Testis (tissue), 3 donors: Measurements from ENCODE around the gene HOXC12. TPM values are rescaled to one million over a fixed set of nuclear protein-coding genes. Genes with fewer than 3 reads are reported as not detected.

ENCODE experiments used
- DNase-seq: peaks from one replicate; pipeline ENCODE4 v3.0.0-alpha.2; 2019
- H3K27ac ChIP-seq, 2 donors: fragments of 200-600 bp; sonication (generic); one replicate each; pipeline ENCODE4 v1.5.1; 2019
- H3K27me3 ChIP-seq: fragments of 200-600 bp; sonication (generic); one replicate; pipeline ENCODE4 v1.5.1; 2019
- H3K36me3 ChIP-seq: fragments of 200-600 bp; sonication (generic); one replicate; pipeline ENCODE4 v1.5.1; 2017; ENCODE audit warnings: low read depth; ENCODE audit errors: missing control alignments
- H3K4me1 ChIP-seq: fragments of 200-600 bp; sonication (generic); one replicate; pipeline ENCODE4 v1.5.1; 2019
- H3K4me3 ChIP-seq, 2 donors: fragments of 200-600 bp; sonication (generic); one replicate each; pipeline ENCODE4 v1.5.1; 2017 to 2019
- H3K9me3 ChIP-seq: fragments of 200-600 bp; sonication (generic); one replicate; pipeline ENCODE4 v1.5.1; 2017
- POLR2A ChIP-seq: fragments of 450-650 bp; IDR thresholded peaks from one replicate; pipeline ENCODE4 v1.6.1; 2017; ENCODE audit warnings: antibody characterized with exemption, mild to moderate bottlenecking, moderate library complexity
- WGBS, 2 donors: methylation state at CpG; one replicate each; pipeline ENCODE4 v1.1.5; 2018; 5-methylcytosine and 5-hydroxymethylcytosine counted together
- intact Hi-C: fragments of 100-400 bp; cut with DNase I; formaldehyde crosslinking; loops from one replicate; pipeline ENCODE4 v1.15.1; 2023; ENCODE audit warnings: low total_unique reads
- polyA plus RNA-seq: library from polyadenylated mRNA; stranded (reverse); fragments of 350-450 nt; fragmentation: Illumina TruSeq; extraction: RNeasy Lipid Tissue Mini Kit (QIAGEN cat#74804); gene quantifications from one replicate; pipeline ENCODE4 v1.2.3, GENCODE V29; 2014; ENCODE audit warnings: low read depth, low replicate concordance; ENCODE audit not compliant: insufficient read depth
- total RNA-seq, 2 donors: library from RNA; depleted of rRNA; stranded (reverse); fragments of >200 nt; gene quantifications; one replicate each; pipeline ENCODE4 v1.2.3, GENCODE V29; 2016
- TF ChIP-seq, protein P1 (sequence below), 3 experiments: fragments of 450-650 bp in 2 of 3; fragments of 200-600 bp in 1 of 3; sonication (generic) in 1 of 3; IDR thresholded peaks; one replicate each; pipeline ENCODE4 v1.5.1; 2016 to 2019; ENCODE audit warnings: antibody characterized with exemption in 3 of 3, mild to moderate bottlenecking in 2 of 3, moderate library complexity in 1 of 3

The HOXC12 gene
- total and polyA plus RNA-seq, 3 donors from 2014 or later, result 0.06 TPM; not detected in 2

DNA sequence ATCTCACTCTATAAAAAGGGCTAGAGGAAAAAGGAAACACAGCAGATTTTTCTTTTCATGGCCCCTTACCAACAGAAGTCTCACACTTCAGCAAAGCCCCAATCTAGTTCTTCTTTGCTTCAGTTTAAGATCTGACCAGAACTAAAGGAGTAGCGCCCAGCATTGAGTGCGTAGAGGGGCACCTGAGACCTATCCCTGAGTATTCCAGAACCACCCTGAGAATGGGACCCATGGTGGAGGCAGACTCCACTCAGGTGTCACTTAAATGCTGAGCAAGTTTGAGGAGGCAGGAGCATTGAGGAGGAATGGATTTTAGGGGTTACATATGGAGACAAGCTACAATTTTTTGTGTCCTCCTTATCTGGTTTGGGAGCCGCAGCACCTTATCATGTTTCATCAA lies 16.4 kb downstream of the HOXC12 start:
- no peak overlapping the region for H3K4me3 ChIP-seq
- intact Hi-C loops, result no loop called here
- H3K27me3 ChIP-seq, result peaks cover 6% of the 10 kb centered on the region
- no peaks in the 10 kb centered on the region for H3K36me3 ChIP-seq
- no peak overlapping the region for H3K27ac ChIP-seq
- WGBS, 2 donors, result 75 to 86% methylated on average over 3 of the region's 3 CpGs
- H3K4me1 ChIP-seq, result peaks cover 12% of the 10 kb centered on the region
- no peaks in the 10 kb centered on the region for H3K9me3 ChIP-seq
- TF ChIP-seq, protein P1, sequence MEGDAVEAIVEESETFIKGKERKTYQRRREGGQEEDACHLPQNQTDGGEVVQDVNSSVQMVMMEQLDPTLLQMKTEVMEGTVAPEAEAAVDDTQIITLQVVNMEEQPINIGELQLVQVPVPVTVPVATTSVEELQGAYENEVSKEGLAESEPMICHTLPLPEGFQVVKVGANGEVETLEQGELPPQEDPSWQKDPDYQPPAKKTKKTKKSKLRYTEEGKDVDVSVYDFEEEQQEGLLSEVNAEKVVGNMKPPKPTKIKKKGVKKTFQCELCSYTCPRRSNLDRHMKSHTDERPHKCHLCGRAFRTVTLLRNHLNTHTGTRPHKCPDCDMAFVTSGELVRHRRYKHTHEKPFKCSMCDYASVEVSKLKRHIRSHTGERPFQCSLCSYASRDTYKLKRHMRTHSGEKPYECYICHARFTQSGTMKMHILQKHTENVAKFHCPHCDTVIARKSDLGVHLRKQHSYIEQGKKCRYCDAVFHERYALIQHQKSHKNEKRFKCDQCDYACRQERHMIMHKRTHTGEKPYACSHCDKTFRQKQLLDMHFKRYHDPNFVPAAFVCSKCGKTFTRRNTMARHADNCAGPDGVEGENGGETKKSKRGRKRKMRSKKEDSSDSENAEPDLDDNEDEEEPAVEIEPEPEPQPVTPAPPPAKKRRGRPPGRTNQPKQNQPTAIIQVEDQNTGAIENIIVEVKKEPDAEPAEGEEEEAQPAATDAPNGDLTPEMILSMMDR (IDR thresholded peaks at IDR 0.05), result no peak
- TF ChIP-seq POLR2A, result no peak
- DNase-seq, result no peak

DNA sequence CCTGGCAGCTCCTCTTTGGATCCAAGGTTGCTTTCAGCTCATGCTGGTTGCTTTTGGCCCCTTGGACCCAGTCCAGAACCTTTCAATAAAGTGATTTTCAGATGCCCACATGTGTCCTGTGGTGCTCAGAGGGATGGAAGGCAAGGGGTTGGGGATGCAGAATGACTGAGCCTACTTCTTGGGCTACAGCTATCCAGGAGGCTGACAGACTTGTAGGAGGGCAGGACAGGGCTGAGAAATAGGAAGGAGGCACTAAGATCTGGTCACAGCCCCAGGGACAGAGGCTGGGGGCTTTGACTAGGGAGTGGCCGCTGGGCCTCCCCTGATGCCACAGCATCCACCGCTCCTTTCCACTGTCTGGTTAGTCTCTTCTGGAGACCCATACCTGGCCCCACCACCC lies 17.0 kb downstream of the HOXC12 start:
- no peaks in the 10 kb centered on the region for H3K36me3 ChIP-seq
- no peak for DNase-seq
- H3K9me3 ChIP-seq, result no peaks in the 10 kb centered on the region
- H3K27ac ChIP-seq, result no peak overlapping the region
- H3K27me3 ChIP-seq, result peaks cover 10% of the 10 kb centered on the region
- H3K4me1 ChIP-seq, result peaks cover 12% of the 10 kb centered on the region
- WGBS, 2 donors, result 63 to 65% methylated on average over 1 to 2 of the region's 2 CpGs
- no peak overlapping the region for H3K4me3 ChIP-seq
- intact Hi-C loops, result no loop called here
- TF ChIP-seq POLR2A, result no peak
- TF ChIP-seq, protein P1 (IDR thresholded peaks at IDR 0.05), result no peak

DNA sequence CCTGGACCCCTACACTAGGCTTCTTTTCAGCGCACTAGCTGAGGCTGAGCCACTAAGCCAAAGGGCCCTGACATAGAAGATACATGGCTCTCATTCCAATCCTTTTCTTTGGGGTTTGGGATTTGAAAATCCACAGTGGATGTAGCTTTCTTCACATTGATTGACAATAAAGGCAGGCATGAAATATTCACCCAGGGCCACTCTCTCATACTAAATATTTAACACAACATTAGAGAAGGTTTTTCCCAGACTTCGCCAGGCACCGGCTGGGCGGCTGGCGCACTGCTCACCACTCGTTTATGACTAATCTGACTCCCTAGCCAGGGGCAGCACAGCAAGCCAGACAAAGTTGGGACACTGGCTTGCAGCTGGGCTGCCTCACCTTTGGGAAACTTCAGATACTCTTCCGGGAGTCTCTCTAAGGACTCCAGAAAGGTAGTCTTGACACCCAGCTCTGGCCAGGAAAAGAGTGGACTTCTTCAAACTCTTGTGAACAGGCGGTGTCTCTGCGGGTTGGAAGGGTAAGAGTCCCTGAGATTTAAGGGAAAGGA lies 17.5 kb downstream of the HOXC12 start:
- Histone ChIP-seq H3K4me1 (peaks cover 12% of the 10 kb centered on the region), H3K36me3 (no peaks in the 10 kb centered on the region), H3K4me3 (no peak overlapping the region), H3K27ac (no peak overlapping the region), H3K27me3 (peaks cover 10% of the 10 kb centered on the region), H3K9me3 (no peaks in the 10 kb centered on the region)
- no peak for TF ChIP-seq POLR2A
- TF ChIP-seq, protein P1 (IDR thresholded peaks at IDR 0.05), result no peak
- WGBS, 2 donors, result 37 to 53% methylated on average over 9 of the region's 9 CpGs
- no peak for DNase-seq
- intact Hi-C loops, result no loop called here

DNA sequence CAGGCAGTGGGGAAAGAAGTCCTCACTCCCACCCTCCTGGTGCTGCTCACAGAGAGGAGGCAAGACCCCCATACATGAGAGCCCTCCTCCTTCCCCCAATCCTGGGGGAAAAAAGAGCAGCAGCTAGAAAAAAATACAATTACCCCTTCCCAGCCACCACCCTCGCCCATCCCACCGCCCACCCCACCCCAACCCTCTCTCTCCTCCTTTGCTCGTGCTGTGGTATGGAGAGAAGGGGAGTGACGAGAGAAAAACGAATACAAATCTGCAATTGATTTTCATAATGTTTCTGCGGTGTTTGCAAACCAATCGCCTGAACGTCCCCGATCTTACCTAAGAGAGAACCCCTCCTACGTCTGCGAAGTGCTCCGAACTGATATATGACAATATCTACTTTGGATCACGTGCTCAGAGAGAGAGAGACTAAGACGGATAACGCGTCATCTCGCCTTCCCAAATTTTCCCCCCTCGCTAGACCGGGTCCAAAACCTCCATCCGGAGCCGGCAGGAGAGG lies 18.1 kb downstream of the HOXC12 start, which contains the start of gene HOXC11:
HOXC11 (plus strand) TSS at position 405 of the 514 bp plus-strand sequence. CDS start 116 bp downstream, outside the sequence.
- Histone ChIP-seq H3K4me3 (peak within 1 kb of the TSS; percentile 2 to 41), H3K27ac (no peak within 1 kb of the TSS), H3K27me3 (peaks cover 10% of the 10 kb centered on the region), H3K4me1 (peaks cover 12% of the 10 kb centered on the region), H3K9me3 (no peaks in the 10 kb centered on the region), H3K36me3 (no peaks in the 10 kb centered on the region)
- no peak for TF ChIP-seq POLR2A
- TF ChIP-seq, protein P1 (IDR thresholded peaks at IDR 0.05), result no peak
- 11% methylated on average over 20 to 21 of the region's 21 CpGs for WGBS, 2 donors
- DNase-seq, result no peak
- intact Hi-C loops, result no loop called here
